Measurements from ENCODE around the gene CILP2.

Gene CILP2

DNA sequence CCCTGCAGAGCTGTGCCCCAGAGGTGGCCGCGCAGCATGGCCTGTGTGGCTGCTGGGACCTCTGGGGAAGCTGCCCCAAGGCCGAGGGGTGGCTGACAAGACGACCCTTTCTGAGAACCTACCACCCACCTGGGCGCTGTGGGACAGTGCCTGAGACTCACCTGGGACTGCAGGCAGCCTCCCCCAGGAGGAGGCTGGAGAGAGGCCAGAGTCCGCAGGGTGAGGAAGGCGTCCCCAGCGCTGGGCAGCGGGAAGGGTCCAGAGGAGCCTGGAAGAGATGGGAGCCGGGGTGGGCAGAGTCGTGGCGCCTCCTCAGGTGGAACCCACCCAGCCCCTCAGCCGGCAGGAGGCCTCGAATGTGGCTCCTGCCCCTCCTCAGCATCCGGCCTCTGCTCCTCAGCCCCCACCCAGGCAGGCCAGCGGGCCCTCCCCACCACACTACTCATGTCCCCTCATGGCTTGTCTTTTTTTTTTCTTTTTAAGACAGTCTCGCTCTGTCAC is 25.3 kb downstream of the CILP2 start:
- no peak for DNase-seq (ENCODE audit: low spot score)

GRCh38 chr19:19566306-19566705 is 28.2 kb downstream of the CILP2 start:
- DNase-seq (ENCODE audit: low spot score) = no peak

DNA sequence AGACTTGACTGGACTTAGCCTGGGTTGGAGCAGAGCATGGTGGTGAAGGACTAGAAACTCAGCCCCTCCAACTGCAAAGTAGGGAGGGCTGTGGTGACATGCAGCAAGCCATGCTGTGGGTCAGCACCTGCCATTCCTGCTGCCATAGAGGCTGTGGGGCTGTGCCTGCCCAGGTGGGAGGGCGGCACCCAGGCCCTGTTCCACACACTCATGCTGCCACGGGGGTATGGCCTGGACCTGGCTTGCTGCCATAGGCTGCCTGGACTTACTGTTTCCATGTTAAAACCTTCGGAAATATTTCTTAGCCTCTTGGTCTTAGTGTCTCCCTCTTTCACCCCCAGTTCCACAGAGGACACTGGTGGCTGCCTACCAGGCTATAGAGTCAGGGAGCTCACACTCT is 29.3 kb downstream of the CILP2 start:
- DNase-seq (ENCODE audit: low spot score) = no peak

GRCh38 chr19:19568802-19569756 is 31.0 kb downstream of the CILP2 start:
- DNase-seq (ENCODE audit: low spot score) = no peak

DNA sequence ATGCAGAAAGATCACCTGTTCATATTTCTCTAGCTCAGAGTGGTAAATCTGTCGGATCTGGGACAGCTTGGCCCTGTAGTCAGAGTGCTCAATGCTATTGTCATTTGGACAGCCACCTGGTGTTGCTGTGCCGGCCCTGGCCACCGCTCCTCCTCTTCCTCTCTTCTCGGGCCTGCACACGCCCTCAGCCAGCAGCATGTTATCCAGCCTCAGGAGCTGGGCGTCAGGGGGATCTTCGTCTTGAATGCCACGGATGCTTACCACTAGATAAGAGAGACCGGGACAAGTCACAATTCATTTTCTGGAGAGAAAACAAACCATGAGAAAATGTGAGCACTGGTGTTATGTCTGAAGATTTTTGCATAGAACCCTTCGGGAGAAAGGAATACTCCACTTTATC is 32.5 kb downstream of the CILP2 start:
- DNase-seq (ENCODE audit: low spot score) = no peak

DNA sequence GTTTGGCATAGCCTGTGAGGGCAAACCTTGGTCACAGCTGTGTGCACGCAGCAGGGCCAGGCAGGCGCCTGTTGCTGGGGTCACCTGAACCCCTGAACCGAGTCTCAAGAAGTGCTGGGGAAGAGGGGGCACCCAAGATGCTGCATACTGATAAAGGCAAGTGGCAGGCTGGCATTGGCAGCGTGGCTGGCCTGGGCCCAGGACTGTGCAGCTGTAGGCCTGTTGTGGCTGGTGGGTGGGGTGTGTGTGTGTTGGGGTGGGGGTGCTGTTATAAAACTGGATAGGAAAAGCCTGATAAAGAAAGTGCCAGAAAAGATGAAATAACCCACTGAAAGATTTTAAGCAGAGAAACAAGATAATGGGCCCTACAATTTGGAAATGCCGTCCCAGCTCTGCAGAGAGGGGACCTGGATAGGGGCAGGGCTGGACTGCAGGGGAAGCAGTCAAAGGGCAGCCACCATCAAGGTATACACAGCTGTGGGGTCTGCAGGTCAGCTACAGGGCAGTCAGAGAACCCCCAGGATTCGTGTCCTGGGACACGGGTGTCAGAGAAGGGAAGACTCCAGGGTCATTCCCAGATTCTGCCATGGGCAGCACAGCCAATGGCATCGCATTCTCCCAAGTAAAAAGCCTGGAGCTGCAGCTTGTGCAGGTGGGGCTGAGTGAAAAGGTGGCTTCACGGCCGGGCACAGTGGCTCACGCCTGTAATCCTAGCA is 33.2 kb downstream of the CILP2 start:
- no peak for DNase-seq (ENCODE audit: low spot score)

DNA sequence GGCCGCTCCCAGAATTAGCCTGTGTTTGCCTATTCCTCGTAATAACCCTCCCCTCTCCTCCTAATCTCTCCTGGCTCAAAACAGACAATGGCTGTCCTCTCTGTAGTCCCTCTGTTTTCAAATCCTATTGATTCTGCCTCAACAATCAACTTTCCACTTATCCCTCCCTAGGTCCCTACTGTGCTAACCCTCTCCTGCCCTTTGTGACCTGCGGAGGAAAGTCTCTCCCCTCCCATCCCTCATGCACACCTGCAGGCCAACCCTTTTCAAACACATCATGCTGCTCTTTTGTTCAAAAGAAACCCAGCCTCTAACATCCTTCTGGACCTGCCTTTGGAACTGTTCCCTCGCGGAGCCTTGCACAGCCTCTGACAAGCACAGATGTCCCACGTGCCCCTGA is 37.3 kb downstream of the CILP2 start:
- DNase-seq (ENCODE audit: low spot score) = no peak

GRCh38 chr19:19578252-19578651 is 40.2 kb downstream of the CILP2 start:
- no peak for DNase-seq (ENCODE audit: low spot score)

- no peak for DNase-seq (ENCODE audit: low spot score)
These were observed 41.7 kb downstream of the CILP2 start for GRCh38 chr19:19579533-19580361.

DNA sequence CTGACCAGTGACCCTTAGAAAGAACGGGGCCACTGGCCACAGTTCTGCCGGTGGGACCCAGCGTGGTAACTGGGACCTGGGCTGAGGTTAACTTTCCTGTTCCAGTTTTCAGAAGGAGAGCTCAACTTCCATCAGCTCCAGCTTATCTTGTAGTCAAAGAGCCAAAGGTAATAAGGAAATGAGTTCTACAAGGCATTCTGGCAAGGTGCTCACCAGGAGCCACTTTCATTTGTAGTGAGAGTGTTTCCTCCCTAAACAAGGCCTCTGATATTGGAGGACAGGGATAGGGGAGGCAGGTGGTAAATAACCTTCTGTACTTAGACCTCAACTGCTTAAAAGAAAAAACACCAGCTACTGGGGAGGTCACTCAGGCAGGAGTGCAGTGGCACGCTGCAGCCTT is 42.4 kb downstream of the CILP2 start:
- no peak for DNase-seq (ENCODE audit: low spot score)

DNA sequence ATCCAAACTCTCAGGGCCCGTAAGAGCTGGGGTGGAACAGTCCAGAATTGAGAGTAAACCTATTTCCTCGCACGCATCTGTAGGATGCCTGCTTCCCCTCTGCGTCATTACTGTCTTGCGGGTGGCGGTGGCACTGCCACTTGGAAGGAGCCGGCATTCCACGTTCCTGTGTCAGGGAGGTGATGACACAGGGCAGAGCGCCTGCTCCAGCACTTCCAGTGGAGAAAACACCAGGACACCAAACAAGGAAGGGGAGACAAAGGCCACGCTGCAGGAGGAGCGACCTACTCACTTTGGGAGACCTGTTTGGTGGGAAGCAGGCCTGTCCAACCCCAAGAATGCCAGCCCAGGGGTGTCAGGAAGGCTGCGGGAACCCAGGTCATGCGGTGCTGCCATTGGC is 43.3 kb downstream of the CILP2 start:
- no peak for DNase-seq (ENCODE audit: low spot score)

GRCh38 chr19:19582471-19582870 is 44.4 kb downstream of the CILP2 start:
- DNase-seq (ENCODE audit: low spot score) = no peak

GRCh38 chr19:19584356-19584755 is 46.3 kb downstream of the CILP2 start:
- no peak for DNase-seq (ENCODE audit: low spot score)

GRCh38 chr19:19587771-19588170 is 49.7 kb downstream of the CILP2 start:
- no peak for DNase-seq (ENCODE audit: low spot score)

DNA sequence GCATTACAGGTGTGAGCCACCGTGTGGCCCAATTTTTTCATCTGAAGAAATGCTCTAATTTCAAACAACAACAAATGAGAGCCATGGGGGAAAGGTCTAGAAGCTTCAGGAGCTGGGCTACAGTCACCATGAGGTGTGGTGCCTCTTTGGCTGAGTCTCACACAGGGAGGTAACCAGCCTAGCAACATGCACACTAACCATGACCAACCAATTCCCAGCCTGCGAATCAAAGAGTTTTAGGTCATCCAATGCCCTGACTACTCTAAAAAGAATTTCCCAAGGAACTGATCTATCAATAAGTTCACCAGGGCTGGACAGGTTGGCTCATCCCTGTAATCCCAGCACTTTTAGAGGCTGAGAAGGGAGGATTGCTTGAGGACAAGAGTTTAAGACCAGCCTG is 50.5 kb downstream of the CILP2 start:
- DNase-seq (ENCODE audit: low spot score) = no peak

- DNase-seq (ENCODE audit: low spot score) = no peak
These were observed 53.2 kb downstream of the CILP2 start for GRCh38 chr19:19591133-19591825.

DNA sequence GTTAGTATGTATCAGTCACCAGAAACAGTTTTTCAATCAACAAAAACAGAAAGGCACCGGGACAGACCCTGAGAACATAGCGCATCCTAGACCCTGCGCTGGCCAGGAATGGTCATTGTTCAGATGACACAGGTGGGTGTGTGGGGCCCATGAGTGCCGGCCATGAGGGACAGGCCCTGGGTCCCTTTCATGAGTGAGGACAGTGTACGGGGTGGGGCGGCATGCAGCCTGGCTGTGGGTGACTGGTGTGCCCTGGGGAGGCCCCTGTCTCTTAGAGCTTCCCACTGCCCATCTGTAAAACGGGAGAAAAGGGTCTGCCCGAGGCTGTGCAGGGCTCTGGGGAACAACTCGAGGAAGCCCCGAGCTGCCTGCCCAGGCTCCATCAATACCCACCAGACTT is 54.6 kb downstream of the CILP2 start:
- DNase-seq (ENCODE audit: low spot score) = no peak

DNA sequence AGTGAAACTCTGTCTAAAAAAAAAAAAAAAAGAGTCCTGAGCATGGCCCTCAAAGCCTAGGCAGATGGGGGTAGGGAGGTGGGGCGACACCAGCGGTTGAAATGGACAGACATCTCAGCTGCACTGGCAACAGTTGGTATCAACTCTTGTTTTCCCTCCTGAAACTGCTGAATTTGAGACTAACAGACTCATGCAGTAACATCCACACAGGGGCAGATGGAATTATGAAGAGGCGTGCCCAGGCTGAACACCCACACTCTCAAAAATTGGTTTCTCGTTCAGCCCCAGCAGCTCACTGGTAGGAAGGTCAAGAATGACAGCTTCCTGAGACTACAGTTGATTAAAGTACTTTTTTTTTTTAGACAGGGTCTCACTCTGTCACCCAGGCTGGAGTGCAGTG is 56.3 kb downstream of the CILP2 start:
- DNase-seq (ENCODE audit: low spot score) = no peak

GRCh38 chr19:19595171-19595701 is 57.2 kb downstream of the CILP2 start:
- no peak for DNase-seq (ENCODE audit: low spot score)
